Measurements from ENCODE around the gene S1PR4.
"Not testable (repeated sequence)": the region's sequence is repeated elsewhere in the genome, so short reads cannot be mapped to it uniquely, and the experiment has no call there.

Gene S1PR4

DNA sequence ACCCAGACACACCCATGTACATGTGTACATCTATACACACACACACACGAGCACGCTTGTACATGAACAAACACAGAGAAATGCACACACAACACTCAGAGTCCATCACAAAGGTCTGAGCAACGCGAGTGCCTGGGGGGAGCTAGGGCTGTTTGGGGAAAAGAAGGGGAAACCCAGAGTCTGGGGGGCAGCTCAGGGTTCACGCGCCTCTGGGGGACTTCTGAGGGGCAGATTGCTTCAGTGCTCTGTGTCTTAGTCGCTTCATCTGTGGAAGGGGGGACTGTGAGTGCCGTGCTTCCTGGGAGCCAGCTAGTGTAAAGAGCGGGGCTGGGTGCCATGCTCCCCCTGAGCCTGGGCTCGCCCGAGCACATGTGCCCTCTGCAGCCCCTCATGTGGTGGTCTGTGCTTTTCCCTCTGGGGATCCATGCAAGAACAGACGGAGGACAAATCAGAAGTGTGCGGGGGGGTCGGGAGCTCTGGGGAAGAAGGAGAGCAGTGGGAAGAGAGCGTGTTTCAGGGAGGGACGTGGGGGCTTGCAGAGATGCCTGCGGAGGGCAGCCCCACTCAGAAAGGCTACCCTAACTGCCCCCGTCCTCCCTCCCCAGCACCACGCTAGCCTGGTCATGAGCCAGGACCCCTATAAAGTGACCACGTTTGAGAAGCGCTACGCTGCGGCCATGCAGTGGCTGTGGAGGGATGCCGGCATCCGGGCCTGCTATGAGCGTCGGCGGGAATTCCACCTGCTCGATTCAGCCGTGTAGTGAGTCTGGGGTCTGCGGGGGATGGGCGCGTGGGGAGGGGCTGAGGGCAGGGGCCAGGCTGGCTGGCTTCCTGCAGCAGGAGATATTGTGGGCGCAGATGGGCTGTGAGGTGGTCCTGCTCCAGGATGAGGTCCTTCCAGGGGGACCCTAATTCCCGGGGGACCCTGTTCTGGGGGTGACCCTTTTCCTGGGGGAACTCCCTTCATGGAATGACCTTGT lies 28.8 kb upstream of the S1PR4 start:
- Mint-ChIP-seq H3K27ac (no peak overlapping the region), H3K27me3 (ENCODE audit: low read depth) (peaks cover 9% of the 10 kb centered on the region), H3K9me3 (no peaks in the 10 kb centered on the region), H3K36me3 (ENCODE audit: low read depth) (no peaks in the 10 kb centered on the region), H3K4me1 (no peaks in the 10 kb centered on the region), H3K4me3 (no peak overlapping the region)
- TF ChIP-seq CTCF (IDR thresholded peaks at IDR 0.05; ENCODE audit: unreplicated experiment in 3 of 3): no peak

DNA sequence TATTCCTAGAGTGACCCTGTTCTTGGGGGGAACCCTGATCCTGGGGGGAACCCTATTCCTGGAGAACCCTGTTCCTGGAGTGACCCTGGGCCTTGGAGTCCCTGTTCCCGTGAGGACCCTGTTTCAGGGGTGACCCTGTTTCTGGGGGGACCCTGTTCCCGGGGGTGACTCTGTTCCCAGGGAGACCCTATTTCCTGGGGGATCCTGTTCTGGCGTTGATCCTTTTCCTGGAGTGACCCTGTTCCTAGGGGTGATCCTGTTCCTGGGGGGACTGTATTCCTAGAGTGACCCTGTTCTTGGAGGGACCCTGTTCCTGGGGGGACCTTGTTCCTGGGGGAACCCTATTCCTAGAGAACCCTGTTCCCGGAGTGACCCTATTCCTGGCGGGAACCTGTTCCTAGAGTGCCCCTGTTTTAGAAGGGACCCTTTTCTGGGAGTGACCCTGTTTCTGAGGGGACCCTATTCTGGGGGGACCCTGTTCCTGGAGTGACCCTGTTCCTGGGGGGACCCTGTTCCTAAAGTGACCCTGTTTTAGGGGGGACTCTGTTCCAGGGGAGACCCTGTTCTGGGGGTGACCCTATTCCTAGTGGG lies 27.7 kb upstream of the S1PR4 start:
- Mint-ChIP-seq H3K27me3 (ENCODE audit: low read depth) (peaks cover 9% of the 10 kb centered on the region), H3K27ac (no peak overlapping the region), H3K36me3 (ENCODE audit: low read depth) (no peaks in the 10 kb centered on the region), H3K4me1 (no peaks in the 10 kb centered on the region), H3K9me3 (no peaks in the 10 kb centered on the region), H3K4me3 (no peak overlapping the region)
- TF ChIP-seq CTCF (IDR thresholded peaks at IDR 0.05; ENCODE audit: unreplicated experiment in 3 of 3): no peak

GRCh38 chr19:3151563-3152418 lies 26.8 kb upstream of the S1PR4 start:
- Mint-ChIP-seq H3K27me3 (ENCODE audit: low read depth) (peaks cover 7% of the 10 kb centered on the region), H3K9me3 (no peaks in the 10 kb centered on the region), H3K27ac (no peak overlapping the region), H3K4me3 (no peak overlapping the region), H3K4me1 (no peaks in the 10 kb centered on the region), H3K36me3 (ENCODE audit: low read depth) (no peaks in the 10 kb centered on the region)
- TF ChIP-seq CTCF (IDR thresholded peaks at IDR 0.05; ENCODE audit: unreplicated experiment in 3 of 3): no peak

DNA sequence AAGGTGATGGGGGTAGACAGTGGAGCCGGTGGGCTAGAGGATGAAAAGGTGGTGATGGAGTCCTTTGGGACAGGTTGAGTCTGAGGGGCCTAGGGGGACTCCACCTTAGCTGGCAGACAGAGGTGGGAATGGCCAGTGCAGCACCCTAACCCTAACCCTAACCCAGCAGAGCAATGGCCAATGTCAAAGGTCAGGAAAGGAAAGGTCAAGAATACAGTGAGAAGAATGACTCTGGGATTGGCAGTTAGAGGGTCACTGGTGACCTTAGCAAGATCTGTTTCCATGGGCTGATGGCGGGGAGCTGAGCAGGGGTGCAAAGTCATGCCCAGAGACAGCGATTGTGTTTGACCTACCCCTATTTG lies 26.2 kb upstream of the S1PR4 start:
- no peaks in the 10 kb centered on the region for H3K36me3 Mint-ChIP-seq (ENCODE audit: low read depth)
- H3K4me3 Mint-ChIP-seq: no peak overlapping the region
- no peaks in the 10 kb centered on the region for H3K9me3 Mint-ChIP-seq
- peaks cover 9% of the 10 kb centered on the region for H3K27me3 Mint-ChIP-seq (ENCODE audit: low read depth)
- H3K27ac Mint-ChIP-seq: no peak overlapping the region
- no peaks in the 10 kb centered on the region for H3K4me1 Mint-ChIP-seq
- TF ChIP-seq CTCF (IDR thresholded peaks at IDR 0.05; ENCODE audit: unreplicated experiment in 3 of 3): no peak

GRCh38 chr19:3153286-3154230 lies 25.0 kb upstream of the S1PR4 start:
- Mint-ChIP-seq H3K9me3 (no peaks in the 10 kb centered on the region), H3K4me3 (no peak overlapping the region), H3K27ac (no peak overlapping the region)

DNA sequence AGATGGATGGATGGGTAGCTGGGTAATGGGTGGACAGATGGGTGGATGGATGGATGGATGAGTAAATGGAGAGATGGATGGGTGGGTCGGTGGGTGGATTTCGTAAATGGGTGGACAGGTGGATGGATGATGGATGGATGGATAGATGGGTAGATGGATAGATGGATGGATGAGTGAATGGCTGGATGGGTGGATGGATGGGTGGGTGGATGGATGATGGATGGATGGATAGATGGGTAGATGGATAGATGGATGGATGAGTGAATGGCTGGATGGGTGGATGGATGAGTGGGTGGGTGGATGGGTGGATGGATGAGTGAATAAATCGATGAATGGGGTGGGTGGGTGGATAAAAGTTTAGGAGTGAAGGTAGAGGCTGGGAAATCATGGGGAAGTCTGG lies 24.1 kb upstream of the S1PR4 start:
- not testable (repeated sequence) for H3K27ac Mint-ChIP-seq; H3K4me3 Mint-ChIP-seq; H3K4me1 Mint-ChIP-seq; H3K9me3 Mint-ChIP-seq; H3K36me3 Mint-ChIP-seq (ENCODE audit: low read depth)
- H3K27me3 Mint-ChIP-seq (ENCODE audit: low read depth): peaks cover 10% of the 10 kb centered on the region

More at GRCh38 chr19:3153286-3154230, 25.0 kb upstream of the S1PR4 start:
- peaks cover 14% of the 10 kb centered on the region for H3K27me3 Mint-ChIP-seq (ENCODE audit: low read depth)
- no peaks in the 10 kb centered on the region for H3K4me1 Mint-ChIP-seq
- no peak for TF ChIP-seq CTCF (IDR thresholded peaks at IDR 0.05; ENCODE audit: unreplicated experiment in 3 of 3)
- H3K36me3 Mint-ChIP-seq (ENCODE audit: low read depth): no peaks in the 10 kb centered on the region

All from nephron (organoid).